Endothelial cell of umbilical vein (primary cell): ENCODE results near the gene SYNE1.

Experiments used
- CTCF ChIP-seq, 2 donors: IDR thresholded peaks; 1 replicate in 1 of 2; 2 replicates in 1 of 2; pipeline ENCODE4 v1.5.1; 2011; ENCODE audit warnings: low read length in 2 of 2, mild to moderate bottlenecking in 2 of 2, moderate library complexity in 2 of 2, control low read depth in 1 of 2, inconsistent platforms in 1 of 2, low read depth in 1 of 2; ENCODE audit not compliant: insufficient read depth in 1 of 2; ENCODE audit errors: extremely low read depth in 1 of 2
- EZH2 ChIP-seq: IDR thresholded peaks from 2 replicates; pipeline ENCODE4 v1.6.1; 2012; ENCODE audit warnings: borderline replicate concordance, low read depth, mild to moderate bottlenecking, moderate library complexity, low read length, inconsistent platforms; ENCODE audit not compliant: severe bottlenecking
- GATA2 ChIP-seq: IDR thresholded peaks from 2 replicates; pipeline ENCODE4 v1.7.0; 2011; ENCODE audit warnings: low read depth, mild to moderate bottlenecking, moderate library complexity, mixed read lengths, low read length; ENCODE audit not compliant: insufficient read length, insufficient read depth
- JUN ChIP-seq: IDR thresholded peaks from 2 replicates; pipeline ENCODE4 v1.6.1; 2011; ENCODE audit warnings: borderline replicate concordance, low read depth; ENCODE audit not compliant: insufficient read length, insufficient read depth
- MAX ChIP-seq: IDR thresholded peaks from 2 replicates; pipeline ENCODE4 v1.6.1; 2011; ENCODE audit not compliant: insufficient read depth, insufficient read length
- MYC ChIP-seq: IDR thresholded peaks from one replicate; pipeline ENCODE4 v1.6.1; 2011; ENCODE audit warnings: mild to moderate bottlenecking, low read depth, low read length
- POLR2A ChIP-seq: IDR thresholded peaks from 2 replicates; pipeline ENCODE4 v1.6.1; 2012; ENCODE audit warnings: low read depth, mild to moderate bottlenecking, control low read depth, low read length
- POLR2AphosphoS5 ChIP-seq: IDR thresholded peaks from 2 replicates; pipeline ENCODE4 v1.6.1; 2012; ENCODE audit warnings: low read depth, mild to moderate bottlenecking, control low read depth, low read length, moderate library complexity; ENCODE audit not compliant: insufficient read depth

GRCh38 chr6:152221806-152222628 lies 415.1 kb downstream of the SYNE1 start:
- TF ChIP-seq CTCF (IDR thresholded peaks at IDR 0.05; ENCODE audit: extremely low read depth in 1 of 2, insufficient read depth in 1 of 2, low read depth in 1 of 2, low read length in 2 of 2): no peak
- no peak for TF ChIP-seq POLR2A
- no peak for TF ChIP-seq EZH2
- no peak for TF ChIP-seq MYC
- TF ChIP-seq POLR2AphosphoS5: no peak
- no peak for TF ChIP-seq JUN
- TF ChIP-seq MAX: no peak
- no peak for TF ChIP-seq GATA2
